Hepatocyte (in vitro differentiated cells): ENCODE data around the gene SNCG. TPM values are rescaled to one million over a fixed set of nuclear protein-coding genes. Genes with fewer than 3 reads are reported as not detected.
A peak's percentile ranks its signal among the peaks of the same experiment; 100 is the strongest.

Experiments used
- DNase-seq: peaks from one replicate; pipeline ENCODE4 v3.0.0-alpha.2; 2016; ENCODE audit warnings: low spot score
- H2AFZ ChIP-seq: fragments of 200-600 bp; sonication (generic); 2 replicates; pipeline ENCODE4 v1.6.0; 2016; ENCODE audit warnings: antibody characterized with exemption, mild to moderate bottlenecking
- H3K27ac ChIP-seq: fragments of 200-600 bp; sonication (generic); 2 replicates; pipeline ENCODE4 v1.5.1; 2016; ENCODE audit warnings: mild to moderate bottlenecking
- H3K27me3 ChIP-seq: fragments of 200-600 bp; sonication (generic); 2 replicates; pipeline ENCODE4 v1.6.1; 2016
- H3K36me3 ChIP-seq: fragments of 200-600 bp; sonication (generic); replicated peaks from 2 replicates; pipeline ENCODE4 v1.5.1; 2016; ENCODE audit warnings: low read depth; ENCODE audit not compliant: insufficient read depth
- H3K4me1 ChIP-seq: fragments of 200-600 bp; sonication (generic); 2 replicates; pipeline ENCODE4 v1.5.1; 2016; ENCODE audit warnings: mild to moderate bottlenecking, moderate library complexity; ENCODE audit not compliant: insufficient read depth
- H3K4me2 ChIP-seq: fragments of 200-600 bp; sonication (generic); 2 replicates; pipeline ENCODE4 v1.6.0; 2016
- H3K4me3 ChIP-seq: fragments of 200-600 bp; sonication (generic); 2 replicates; pipeline ENCODE4 v1.5.1; 2016; ENCODE audit warnings: mild to moderate bottlenecking
- H3K79me2 ChIP-seq: fragments of 200-600 bp; sonication (generic); 2 replicates; pipeline ENCODE4 v1.6.0; 2017; ENCODE audit warnings: mild to moderate bottlenecking
- H3K9me2 ChIP-seq: fragments of 200-600 bp; sonication (generic); replicated peaks from 2 replicates; pipeline ENCODE4 v1.6.0; 2017; ENCODE audit warnings: mild to moderate bottlenecking; ENCODE audit not compliant: insufficient read depth
- H3K9me3 ChIP-seq: fragments of 200-600 bp; sonication (generic); 2 replicates; pipeline ENCODE4 v1.5.1; 2016; ENCODE audit warnings: low read depth, mild to moderate bottlenecking
- H4K20me1 ChIP-seq: fragments of 200-600 bp; sonication (generic); 2 replicates; pipeline ENCODE4 v1.6.0; 2016; ENCODE audit warnings: mild to moderate bottlenecking; ENCODE audit not compliant: insufficient read depth, poor library complexity, severe bottlenecking
- CTCF ChIP-seq: fragments of 200-600 bp; sonication (generic); IDR thresholded peaks from 2 replicates; pipeline ENCODE4 v1.5.1; 2016; ENCODE audit warnings: antibody characterized with exemption, mild to moderate bottlenecking; ENCODE audit not compliant: poor library complexity
- EZH2 ChIP-seq: fragments of 200-600 bp; sonication (generic); IDR thresholded peaks from 2 replicates; pipeline ENCODE4 v1.6.1; 2016; ENCODE audit warnings: antibody characterized with exemption, mild to moderate bottlenecking, borderline replicate concordance
- EZH2phosphoT487 ChIP-seq: fragments of 200-600 bp; sonication (generic); IDR thresholded peaks from one replicate; pipeline ENCODE4 v1.6.1; 2018; ENCODE audit warnings: antibody characterized with exemption, mild to moderate bottlenecking, low read depth, moderate library complexity; ENCODE audit not compliant: unreplicated experiment, severe bottlenecking
- WGBS: methylation state at CpG from one replicate; pipeline ENCODE4 v1.1.6; 2016; ENCODE audit warnings: low lambda C conversion rate; ENCODE audit errors: missing lambda C conversion rate; 5-methylcytosine and 5-hydroxymethylcytosine counted together
- polyA plus RNA-seq: library from polyadenylated mRNA; unstranded; fragments of >200 nt; fragmentation: Nextera tagmentation; extraction: Ambion mirVana; gene quantifications from 2 replicates; pipeline ENCODE4 v1.2.1, GENCODE V29; 2016
- total RNA-seq: library from RNA; depleted of rRNA; stranded (reverse); fragments of >200 nt; gene quantifications from 2 replicates; pipeline ENCODE4 v1.2.3, GENCODE V29; 2014

SNCG gene
- total and polyA plus RNA-seq, 2 experiments from 2014 or later, result 12.1 to 18.5 TPM

- H3K27me3 ChIP-seq, result no peaks in the 10 kb centered on the region
- no peak overlapping the region for H3K4me2 ChIP-seq
- no peak overlapping the region for H3K4me3 ChIP-seq
- H3K27ac ChIP-seq, result no peak overlapping the region
- no peak overlapping the region for H2AFZ ChIP-seq
- H3K4me1 ChIP-seq, result no peaks in the 10 kb centered on the region
- TF ChIP-seq EZH2 (no peak), EZH2phosphoT487 (no peak), CTCF (no peak)
- no peaks in the 10 kb centered on the region for H3K36me3 ChIP-seq
- 85% methylated on average over 4 of the region's 4 CpGs for WGBS
- no peaks in the 10 kb centered on the region for H3K79me2 ChIP-seq
- DNase-seq, result no peak
- no peaks in the 10 kb centered on the region for H3K9me2 ChIP-seq
- no peaks in the 10 kb centered on the region for H3K9me3 ChIP-seq
- no peaks in the 10 kb centered on the region for H4K20me1 ChIP-seq
Observed at GRCh38 chr10:86944031-86944419, 14.4 kb upstream of the SNCG start.

- Histone ChIP-seq H3K4me1 (no peaks in the 10 kb centered on the region), H3K79me2 (no peaks in the 10 kb centered on the region), H3K27me3 (no peaks in the 10 kb centered on the region), H3K4me2 (no peak overlapping the region), H3K36me3 (no peaks in the 10 kb centered on the region), H3K9me3 (no peaks in the 10 kb centered on the region), H2AFZ (no peak overlapping the region), H3K27ac (no peak overlapping the region), H3K4me3 (no peak overlapping the region), H4K20me1 (no peaks in the 10 kb centered on the region), H3K9me2 (no peaks in the 10 kb centered on the region)
- no peak for DNase-seq
- TF ChIP-seq EZH2phosphoT487 (no peak), EZH2 (no peak), CTCF (no peak)
Observed at GRCh38 chr10:86944471-86944870, 13.9 kb upstream of the SNCG start.

- Histone ChIP-seq H3K9me3 (no peaks in the 10 kb centered on the region), H3K79me2 (no peaks in the 10 kb centered on the region), H3K27ac (no peak overlapping the region), H2AFZ (no peak overlapping the region), H3K4me3 (no peak overlapping the region), H3K4me2 (no peak overlapping the region), H4K20me1 (no peaks in the 10 kb centered on the region), H3K36me3 (no peaks in the 10 kb centered on the region), H3K9me2 (no peaks in the 10 kb centered on the region), H3K4me1 (no peaks in the 10 kb centered on the region), H3K27me3 (no peaks in the 10 kb centered on the region)
- WGBS, result 88% methylated on average over 3 of the region's 3 CpGs
- no peak for TF ChIP-seq EZH2phosphoT487
- DNase-seq, result no peak
Observed at GRCh38 chr10:86944907-86945306, 13.5 kb upstream of the SNCG start.

GRCh38 chr10:86945361-86946212 is 12.8 kb upstream of the SNCG start:
- H3K4me1 ChIP-seq, result no peaks in the 10 kb centered on the region
- TF ChIP-seq CTCF (peak; percentile 32), EZH2phosphoT487 (no peak)
- peak; percentile 52 for DNase-seq
- H3K4me3 ChIP-seq, result no peak overlapping the region
- no peak overlapping the region for H3K27ac ChIP-seq
- no peaks in the 10 kb centered on the region for H3K27me3 ChIP-seq
- no peaks in the 10 kb centered on the region for H3K9me3 ChIP-seq
- H3K9me2 ChIP-seq, result no peaks in the 10 kb centered on the region
- 68% methylated on average over 18 of the region's 18 CpGs for WGBS
- no peak overlapping the region for H2AFZ ChIP-seq
- H4K20me1 ChIP-seq, result no peaks in the 10 kb centered on the region
- H3K4me2 ChIP-seq, result no peak overlapping the region
- H3K36me3 ChIP-seq, result no peaks in the 10 kb centered on the region
- no peaks in the 10 kb centered on the region for H3K79me2 ChIP-seq
